ENCODE results near the gene SPON2. TPM values are rescaled to one million over a fixed set of nuclear protein-coding genes. Genes with fewer than 3 reads are reported as not detected.
A peak's percentile ranks its signal among the peaks of the same experiment; 100 is the strongest.

Gene SPON2
- total RNA-seq, 1 experiment from 2014 or later = 6.6 TPM

GRCh38 chr4:1171311-1172227 is 814 bp downstream of the SPON2 start (continued):
- no peak for TF ChIP-seq ZNF425 (CRISPR knock-in tag; conservative IDR thresholded peaks at IDR 0.05)
- TF ChIP-seq OVOL2 (CRISPR knock-in tag; IDR thresholded peaks at IDR 0.05; ENCODE audit: borderline replicate concordance) = no peak
- TF ChIP-seq, protein P1, sequence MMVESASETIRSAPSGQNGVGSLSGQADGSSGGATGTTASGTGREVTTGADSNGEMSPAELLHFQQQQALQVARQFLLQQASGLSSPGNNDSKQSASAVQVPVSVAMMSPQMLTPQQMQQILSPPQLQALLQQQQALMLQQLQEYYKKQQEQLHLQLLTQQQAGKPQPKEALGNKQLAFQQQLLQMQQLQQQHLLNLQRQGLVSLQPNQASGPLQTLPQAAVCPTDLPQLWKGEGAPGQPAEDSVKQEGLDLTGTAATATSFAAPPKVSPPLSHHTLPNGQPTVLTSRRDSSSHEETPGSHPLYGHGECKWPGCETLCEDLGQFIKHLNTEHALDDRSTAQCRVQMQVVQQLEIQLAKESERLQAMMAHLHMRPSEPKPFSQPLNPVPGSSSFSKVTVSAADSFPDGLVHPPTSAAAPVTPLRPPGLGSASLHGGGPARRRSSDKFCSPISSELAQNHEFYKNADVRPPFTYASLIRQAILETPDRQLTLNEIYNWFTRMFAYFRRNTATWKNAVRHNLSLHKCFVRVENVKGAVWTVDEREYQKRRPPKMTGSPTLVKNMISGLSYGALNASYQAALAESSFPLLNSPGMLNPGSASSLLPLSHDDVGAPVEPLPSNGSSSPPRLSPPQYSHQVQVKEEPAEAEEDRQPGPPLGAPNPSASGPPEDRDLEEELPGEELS (CRISPR knock-in tag; IDR thresholded peaks at IDR 0.05) = peak; percentile 52; the same call in 1 of the 2 replicates
- TF ChIP-seq, protein P2, sequence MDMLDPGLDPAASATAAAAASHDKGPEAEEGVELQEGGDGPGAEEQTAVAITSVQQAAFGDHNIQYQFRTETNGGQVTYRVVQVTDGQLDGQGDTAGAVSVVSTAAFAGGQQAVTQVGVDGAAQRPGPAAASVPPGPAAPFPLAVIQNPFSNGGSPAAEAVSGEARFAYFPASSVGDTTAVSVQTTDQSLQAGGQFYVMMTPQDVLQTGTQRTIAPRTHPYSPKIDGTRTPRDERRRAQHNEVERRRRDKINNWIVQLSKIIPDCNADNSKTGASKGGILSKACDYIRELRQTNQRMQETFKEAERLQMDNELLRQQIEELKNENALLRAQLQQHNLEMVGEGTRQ (CRISPR knock-in tag; IDR thresholded peaks at IDR 0.05) = no peak
- TF ChIP-seq ATF1 (CRISPR knock-in tag; IDR thresholded peaks at IDR 0.05) = no peak
- TF ChIP-seq, protein P3, sequence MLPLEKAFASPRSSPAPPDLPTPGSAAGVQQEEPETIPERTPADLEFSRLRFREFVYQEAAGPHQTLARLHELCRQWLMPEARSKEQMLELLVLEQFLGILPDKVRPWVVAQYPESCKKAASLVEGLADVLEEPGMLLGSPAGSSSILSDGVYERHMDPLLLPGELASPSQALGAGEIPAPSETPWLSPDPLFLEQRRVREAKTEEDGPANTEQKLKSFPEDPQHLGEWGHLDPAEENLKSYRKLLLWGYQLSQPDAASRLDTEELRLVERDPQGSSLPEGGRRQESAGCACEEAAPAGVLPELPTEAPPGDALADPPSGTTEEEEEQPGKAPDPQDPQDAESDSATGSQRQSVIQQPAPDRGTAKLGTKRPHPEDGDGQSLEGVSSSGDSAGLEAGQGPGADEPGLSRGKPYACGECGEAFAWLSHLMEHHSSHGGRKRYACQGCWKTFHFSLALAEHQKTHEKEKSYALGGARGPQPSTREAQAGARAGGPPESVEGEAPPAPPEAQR (CRISPR knock-in tag; IDR thresholded peaks at IDR 0.05) = no peak
- TF ChIP-seq RORB (CRISPR knock-in tag; IDR thresholded peaks at IDR 0.05) = no peak
- TF ChIP-seq RELA (CRISPR knock-in tag; IDR thresholded peaks at IDR 0.05; ENCODE audit: borderline replicate concordance) = no peak
- TF ChIP-seq EMX1 (CRISPR knock-in tag; IDR thresholded peaks at IDR 0.05) = no peak
- TF ChIP-seq ZNF232 (CRISPR knock-in tag; IDR thresholded peaks at IDR 0.05) = 0 out of 2 replicates have a peak, but pooled peaks have one; percentile 45
- no peak for TF ChIP-seq ZNF396 (CRISPR knock-in tag; IDR thresholded peaks at IDR 0.05; ENCODE audit: borderline replicate concordance)
- TF ChIP-seq PRRX2 (CRISPR knock-in tag; IDR thresholded peaks at IDR 0.05) = no peak
- no peak for TF ChIP-seq NR2C2 (CRISPR knock-in tag; IDR thresholded peaks at IDR 0.05)
- TF ChIP-seq PREB (CRISPR knock-in tag; IDR thresholded peaks at IDR 0.05; ENCODE audit: borderline replicate concordance) = no peak
- no peak for TF ChIP-seq ERG (CRISPR knock-in tag; IDR thresholded peaks at IDR 0.05)
- 0 out of 2 replicates have a peak, but pooled peaks have one; percentile 19 for TF ChIP-seq IRF1 (CRISPR knock-in tag; IDR thresholded peaks at IDR 0.05)
- TF ChIP-seq SOX15 (CRISPR knock-in tag; IDR thresholded peaks at IDR 0.05) = no peak
- no peak for TF ChIP-seq MLX (CRISPR knock-in tag; IDR thresholded peaks at IDR 0.05)
- TF ChIP-seq ETV6 (CRISPR knock-in tag; IDR thresholded peaks at IDR 0.05) = no peak
- 0 out of 2 replicates have a peak, but pooled peaks have one; percentile 21 for TF ChIP-seq FOXK1 (CRISPR knock-in tag; IDR thresholded peaks at IDR 0.05)
- peak; percentile 36; the same call in 1 of the 2 replicates for TF ChIP-seq TEAD4 (CRISPR knock-in tag; IDR thresholded peaks at IDR 0.05)
- TF ChIP-seq FOXP1 (CRISPR knock-in tag; IDR thresholded peaks at IDR 0.05; ENCODE audit: borderline replicate concordance) = no peak
- TF ChIP-seq HMGA2 (CRISPR knock-in tag; IDR thresholded peaks at IDR 0.05) = no peak
- no peak for TF ChIP-seq ZNF281 (CRISPR knock-in tag; IDR thresholded peaks at IDR 0.05)
- no peak for TF ChIP-seq SMAD4 (CRISPR knock-in tag; IDR thresholded peaks at IDR 0.05)
